Gastroesophageal sphincter (tissue), 3 donors: ENCODE measurements around the gene TMEM185A.
"Not testable (repeated sequence)": the region's sequence is repeated elsewhere in the genome, so short reads cannot be mapped to it uniquely, and the experiment has no call there.

Source experiments
- POLR2A ChIP-seq, 2 donors: fragments of 450-650 bp; IDR thresholded peaks; one replicate each; pipeline ENCODE4 v1.6.1; 2017; ENCODE audit warnings: antibody characterized with exemption in 2 of 2, mild to moderate bottlenecking in 2 of 2, moderate library complexity in 1 of 2
- POLR2AphosphoS5 ChIP-seq: sonication (generic); formaldehyde crosslinking; IDR thresholded peaks from one replicate; pipeline ENCODE4 v1.6.1; 2017; ENCODE audit warnings: antibody characterized with exemption
- TF ChIP-seq, protein P1 (sequence below), 4 experiments: fragments of 200-600 bp in 2 of 4; fragments of 450-650 bp in 2 of 4; sonication (generic) in 1 of 4; IDR thresholded peaks; one replicate each; pipeline ENCODE4 v1.5.1; 2017 to 2019; ENCODE audit warnings: antibody characterized with exemption in 4 of 4, mild to moderate bottlenecking in 2 of 4, moderate library complexity in 2 of 4

DNA sequence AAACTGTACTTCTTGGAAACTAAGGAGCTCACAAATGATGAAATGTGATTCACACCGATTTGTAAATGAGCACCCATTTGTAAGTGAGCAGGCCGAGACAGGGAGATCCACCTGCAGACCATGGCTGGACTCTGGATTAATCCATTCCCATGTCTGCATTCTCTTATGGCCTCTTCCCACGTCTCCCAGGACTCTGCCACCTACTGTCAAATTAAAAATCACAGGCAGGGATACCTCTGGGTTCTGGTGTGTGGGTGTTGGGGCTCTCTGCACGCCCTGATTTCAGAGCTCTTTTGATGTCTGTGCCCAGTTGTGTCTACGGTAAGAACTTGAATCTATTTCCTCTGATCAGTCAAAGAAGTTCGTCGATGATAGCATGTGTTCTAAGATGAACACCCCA lies 40.6 kb downstream of the TMEM185A start:
- TF ChIP-seq, protein P1, sequence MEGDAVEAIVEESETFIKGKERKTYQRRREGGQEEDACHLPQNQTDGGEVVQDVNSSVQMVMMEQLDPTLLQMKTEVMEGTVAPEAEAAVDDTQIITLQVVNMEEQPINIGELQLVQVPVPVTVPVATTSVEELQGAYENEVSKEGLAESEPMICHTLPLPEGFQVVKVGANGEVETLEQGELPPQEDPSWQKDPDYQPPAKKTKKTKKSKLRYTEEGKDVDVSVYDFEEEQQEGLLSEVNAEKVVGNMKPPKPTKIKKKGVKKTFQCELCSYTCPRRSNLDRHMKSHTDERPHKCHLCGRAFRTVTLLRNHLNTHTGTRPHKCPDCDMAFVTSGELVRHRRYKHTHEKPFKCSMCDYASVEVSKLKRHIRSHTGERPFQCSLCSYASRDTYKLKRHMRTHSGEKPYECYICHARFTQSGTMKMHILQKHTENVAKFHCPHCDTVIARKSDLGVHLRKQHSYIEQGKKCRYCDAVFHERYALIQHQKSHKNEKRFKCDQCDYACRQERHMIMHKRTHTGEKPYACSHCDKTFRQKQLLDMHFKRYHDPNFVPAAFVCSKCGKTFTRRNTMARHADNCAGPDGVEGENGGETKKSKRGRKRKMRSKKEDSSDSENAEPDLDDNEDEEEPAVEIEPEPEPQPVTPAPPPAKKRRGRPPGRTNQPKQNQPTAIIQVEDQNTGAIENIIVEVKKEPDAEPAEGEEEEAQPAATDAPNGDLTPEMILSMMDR (IDR thresholded peaks at IDR 0.05) = not testable (repeated sequence)
- TF ChIP-seq POLR2AphosphoS5; POLR2A (IDR thresholded peaks at IDR 0.05): not testable (repeated sequence)
